ENCODE results near the gene DUSP28.

- TF ChIP-seq POLR2A (IDR thresholded peaks at IDR 0.05; ENCODE audit: control extremely low read depth in 1 of 2, low read depth in 2 of 2, low read length in 2 of 2) = no peak
- no peak for TF ChIP-seq PHF8 (conservative IDR thresholded peaks at IDR 0.05; ENCODE audit: low read depth, low read length)
- TF ChIP-seq BRCA1 (IDR thresholded peaks at IDR 0.05; ENCODE audit: low read depth, low read length) = no peak
- no peak for TF ChIP-seq CTCF (IDR thresholded peaks at IDR 0.05; ENCODE audit: control extremely low read depth in 1 of 3, insufficient read depth in 1 of 3, low read depth in 1 of 3, low read length in 3 of 3)
- no peak for TF ChIP-seq BCL11A (IDR thresholded peaks at IDR 0.05; ENCODE audit: low read depth in 2 of 2, low read length in 2 of 2)
- no peak for TF ChIP-seq EZH2 (IDR thresholded peaks at IDR 0.05; ENCODE audit: low read depth, low read length, severe bottlenecking)
- no peak for TF ChIP-seq TCF12 (IDR thresholded peaks at IDR 0.05; ENCODE audit: low read depth, low read length)
Observed at GRCh38 chr2:240551288-240551687, 8.9 kb upstream of the DUSP28 start.

Measured in H1 (cell line).